Lower leg skin (tissue), 4 donors: Measurements from ENCODE around the gene PCDHAC2. TPM values are rescaled to one million over a fixed set of nuclear protein-coding genes. Genes with fewer than 3 reads are reported as not detected.

Source experiments
- DNase-seq, 2 donors: peaks; one replicate each; pipeline ENCODE4 v3.0.0-alpha.2; 2019; ENCODE audit warnings: low spot score in 2 of 2
- H3K4me3 ChIP-seq: fragments of 200-600 bp; sonication (generic); 2 replicates; pipeline ENCODE4 v1.5.1; 2017; ENCODE audit warnings: mild to moderate bottlenecking, low read depth; ENCODE audit not compliant: poor library complexity, severe bottlenecking
- POLR2A ChIP-seq, 2 donors: fragments of 450-650 bp; IDR thresholded peaks; one replicate each; pipeline ENCODE4 v1.6.1; 2016 to 2017; ENCODE audit warnings: antibody characterized with exemption in 2 of 2, mild to moderate bottlenecking in 1 of 2, moderate library complexity in 1 of 2
- WGBS, 2 donors: methylation state at CpG; one replicate each; pipeline ENCODE4 v1.1.5; 2018; 5-methylcytosine and 5-hydroxymethylcytosine counted together
- intact Hi-C: fragments of 100-400 bp; cut with DNase I; formaldehyde crosslinking; loops from one replicate; pipeline ENCODE4 v1.15.0; 2023; ENCODE audit warnings: low total_unique reads
- total RNA-seq, 4 donors: library from RNA; depleted of rRNA; stranded (reverse); fragments of >200 nt; gene quantifications; one replicate each; pipeline ENCODE4 v1.1.0, GENCODE V29; 2016
- TF ChIP-seq, protein P1 (sequence below), 3 donors: fragments of 450-650 bp; IDR thresholded peaks; one replicate each; pipeline ENCODE4 v1.5.1; 2016; ENCODE audit warnings: antibody characterized with exemption in 3 of 3, mild to moderate bottlenecking in 3 of 3, moderate library complexity in 2 of 3

The PCDHAC2 gene
- total RNA-seq, 4 donors from 2014 or later: 0.21 to 0.29 (median 0.27) TPM; not detected in 1

DNA sequence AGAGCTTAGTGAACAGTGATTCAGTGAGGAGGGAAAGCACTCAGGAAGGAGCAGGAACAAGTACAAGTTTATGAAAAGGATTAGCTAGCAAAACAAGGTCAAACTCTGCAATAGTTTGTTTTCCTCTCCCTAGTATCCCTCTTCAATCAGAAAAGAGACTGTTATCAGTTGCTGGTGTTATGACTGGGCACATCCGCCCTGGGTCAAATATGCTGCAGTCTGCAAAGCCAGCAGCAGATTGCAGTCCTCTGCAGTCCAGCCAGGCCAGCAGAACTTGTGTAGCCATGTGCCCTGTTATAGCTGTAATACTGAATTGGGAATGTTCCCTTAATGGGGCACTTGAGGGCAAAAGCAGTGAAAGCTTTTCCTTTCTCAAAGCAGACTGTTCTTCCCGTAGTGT is 12.0 kb downstream of the PCDHAC2 start:
- H3K4me3 ChIP-seq: no peak overlapping the region
- TF ChIP-seq POLR2A (IDR thresholded peaks at IDR 0.05): no peak
- TF ChIP-seq, protein P1, sequence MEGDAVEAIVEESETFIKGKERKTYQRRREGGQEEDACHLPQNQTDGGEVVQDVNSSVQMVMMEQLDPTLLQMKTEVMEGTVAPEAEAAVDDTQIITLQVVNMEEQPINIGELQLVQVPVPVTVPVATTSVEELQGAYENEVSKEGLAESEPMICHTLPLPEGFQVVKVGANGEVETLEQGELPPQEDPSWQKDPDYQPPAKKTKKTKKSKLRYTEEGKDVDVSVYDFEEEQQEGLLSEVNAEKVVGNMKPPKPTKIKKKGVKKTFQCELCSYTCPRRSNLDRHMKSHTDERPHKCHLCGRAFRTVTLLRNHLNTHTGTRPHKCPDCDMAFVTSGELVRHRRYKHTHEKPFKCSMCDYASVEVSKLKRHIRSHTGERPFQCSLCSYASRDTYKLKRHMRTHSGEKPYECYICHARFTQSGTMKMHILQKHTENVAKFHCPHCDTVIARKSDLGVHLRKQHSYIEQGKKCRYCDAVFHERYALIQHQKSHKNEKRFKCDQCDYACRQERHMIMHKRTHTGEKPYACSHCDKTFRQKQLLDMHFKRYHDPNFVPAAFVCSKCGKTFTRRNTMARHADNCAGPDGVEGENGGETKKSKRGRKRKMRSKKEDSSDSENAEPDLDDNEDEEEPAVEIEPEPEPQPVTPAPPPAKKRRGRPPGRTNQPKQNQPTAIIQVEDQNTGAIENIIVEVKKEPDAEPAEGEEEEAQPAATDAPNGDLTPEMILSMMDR (IDR thresholded peaks at IDR 0.05): no peak
- WGBS, 2 donors: 84 to 90% methylated on average over 2 of the region's 2 CpGs
- no peak for DNase-seq
- intact Hi-C loops: no loop called here

DNA sequence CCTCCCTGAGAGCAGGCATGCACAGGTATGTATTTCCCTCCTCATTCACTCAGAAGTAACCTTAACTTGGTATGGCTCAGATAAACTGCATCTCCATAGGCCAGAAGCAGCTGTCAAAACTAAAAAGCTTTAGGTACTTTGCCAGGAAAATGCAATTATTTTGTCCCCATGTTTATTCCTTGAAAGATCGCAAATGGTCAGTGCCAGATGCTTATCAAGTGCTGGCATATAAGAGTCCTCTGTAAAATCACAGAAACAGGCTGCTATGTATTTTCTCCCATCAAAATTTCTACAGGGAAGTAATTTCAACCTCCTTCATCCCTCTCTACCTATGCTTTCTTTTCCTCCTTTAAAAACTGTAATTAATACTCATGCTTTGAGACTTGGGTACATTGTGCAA is 12.7 kb downstream of the PCDHAC2 start:
- WGBS, 2 donors: 93 to 94% methylated on average over 1 of the region's 1 CpG
- intact Hi-C loops: no loop called here
- DNase-seq: no peak
- H3K4me3 ChIP-seq: no peak overlapping the region
- TF ChIP-seq, protein P1 (IDR thresholded peaks at IDR 0.05): no peak
- no peak for TF ChIP-seq POLR2A (IDR thresholded peaks at IDR 0.05)

DNA sequence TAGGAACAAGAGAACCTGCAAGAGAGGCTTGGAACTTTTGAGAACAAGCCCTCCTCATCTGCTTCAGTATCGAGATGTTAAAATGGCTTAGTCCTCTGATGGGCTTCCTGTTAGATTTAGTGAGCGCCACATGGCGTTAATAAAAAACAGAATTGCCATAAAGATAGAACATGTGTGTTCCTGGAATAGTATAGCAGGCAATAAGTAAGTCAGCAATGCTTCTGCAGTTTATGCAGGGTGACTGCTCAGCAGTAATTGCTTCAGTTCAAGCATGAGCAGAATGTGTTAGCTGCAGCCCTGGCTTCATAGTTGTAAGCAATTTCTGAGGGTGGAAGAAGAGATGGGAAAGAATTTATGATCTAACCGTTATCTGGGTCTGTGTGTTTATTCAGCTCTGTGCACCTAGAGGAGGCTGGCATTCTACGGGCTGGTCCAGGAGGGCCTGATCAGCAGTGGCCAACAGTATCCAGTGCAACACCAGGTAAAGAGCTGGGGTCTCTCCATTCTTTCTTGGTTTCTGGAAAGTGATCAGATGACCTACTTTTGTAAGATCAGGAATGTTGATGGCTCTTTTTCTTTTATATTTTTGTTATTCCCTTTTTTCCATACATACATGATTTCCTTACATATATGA is 15.9 kb downstream of the PCDHAC2 start:
- WGBS, 2 donors: 69% methylated on average over 5 of the region's 5 CpGs
- intact Hi-C loops: no loop called here
- TF ChIP-seq, protein P1 (IDR thresholded peaks at IDR 0.05): no peak
- no peak for TF ChIP-seq POLR2A (IDR thresholded peaks at IDR 0.05)
- no peak overlapping the region for H3K4me3 ChIP-seq
- DNase-seq: no peak

DNA sequence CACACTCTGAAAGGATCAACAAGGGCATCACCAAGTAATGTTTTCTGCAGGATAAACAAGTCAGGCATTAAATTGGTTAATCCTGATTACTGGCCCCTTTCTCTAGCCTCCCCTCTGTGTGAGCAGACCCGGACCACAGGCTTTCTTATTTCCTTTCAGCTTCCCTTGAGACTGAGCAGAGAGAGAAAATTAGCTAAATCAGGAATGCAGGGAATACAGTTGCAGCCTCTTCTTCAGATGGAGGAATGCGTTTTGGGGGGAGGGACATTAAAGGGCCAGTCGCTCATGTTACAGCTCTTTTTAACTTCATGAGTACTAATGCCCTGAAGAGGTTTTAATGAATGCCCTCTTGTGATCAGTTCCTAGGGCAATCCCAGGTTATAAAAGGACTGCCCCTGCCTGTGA is 19.8 kb downstream of the PCDHAC2 start:
- WGBS, 2 donors: 16 to 17% methylated on average over 3 of the region's 3 CpGs
- intact Hi-C loops: no loop called here
- no peak for DNase-seq
- no peak overlapping the region for H3K4me3 ChIP-seq
- TF ChIP-seq, protein P1 (IDR thresholded peaks at IDR 0.05): no peak
- no peak for TF ChIP-seq POLR2A (IDR thresholded peaks at IDR 0.05)

DNA sequence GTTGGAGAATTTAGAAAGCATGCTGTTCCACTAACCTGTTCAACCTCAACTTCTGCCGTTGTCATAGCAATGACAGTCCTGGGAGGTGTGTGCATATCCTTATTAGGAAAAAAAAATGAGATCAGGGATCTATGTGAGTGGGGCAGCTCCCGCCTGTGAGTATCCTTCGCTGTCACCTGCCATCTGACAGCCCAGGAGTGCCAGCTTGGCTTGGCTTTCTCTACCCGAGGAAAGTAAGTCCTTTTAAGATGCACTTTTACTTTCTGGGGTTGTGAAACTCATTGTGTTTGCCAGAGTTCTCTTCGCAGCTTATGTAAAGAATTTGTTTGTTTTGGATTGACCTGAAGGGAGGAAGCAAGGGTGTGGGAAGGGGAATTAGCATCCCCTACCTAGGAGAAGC is 21.8 kb downstream of the PCDHAC2 start:
- DNase-seq: no peak
- TF ChIP-seq POLR2A (IDR thresholded peaks at IDR 0.05): no peak
- TF ChIP-seq, protein P1 (IDR thresholded peaks at IDR 0.05): no peak
- intact Hi-C loops: no loop called here
- WGBS, 2 donors: 53 to 55% methylated on average over 5 of the region's 5 CpGs
- no peak overlapping the region for H3K4me3 ChIP-seq

DNA sequence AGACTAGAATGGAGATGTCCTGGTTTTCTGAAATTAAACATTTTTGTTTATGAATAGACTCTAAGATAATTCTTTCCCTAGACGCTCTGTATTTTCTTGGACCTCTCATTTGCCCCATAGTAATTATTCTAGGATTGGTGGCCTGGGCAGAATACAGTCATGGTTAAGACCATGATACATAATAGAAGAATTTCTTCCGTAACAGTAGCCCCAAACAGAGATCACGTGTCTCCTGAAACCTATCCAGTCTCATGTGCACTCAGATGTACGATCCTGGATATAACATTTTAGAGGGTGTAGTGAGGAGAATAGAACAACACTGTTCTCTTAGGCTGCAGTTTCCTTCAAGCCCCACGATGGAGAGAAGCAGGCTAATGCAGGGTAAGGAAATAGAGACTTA is 22.3 kb downstream of the PCDHAC2 start:
- intact Hi-C loops: no loop called here
- 85 to 87% methylated on average over 5 of the region's 5 CpGs for WGBS, 2 donors
- no peak overlapping the region for H3K4me3 ChIP-seq
- no peak for DNase-seq
- TF ChIP-seq, protein P1 (IDR thresholded peaks at IDR 0.05): no peak
- TF ChIP-seq POLR2A (IDR thresholded peaks at IDR 0.05): no peak
